Brain pericyte (primary cell): ENCODE data around the gene CYP1B1.
"Not testable (repeated sequence)": the region's sequence is repeated elsewhere in the genome, so short reads cannot be mapped to it uniquely, and the experiment has no call there.

Experiments used
- DNase-seq: peaks from one replicate; pipeline ENCODE4 v3.0.0-alpha.2; 2012; ENCODE audit warnings: low read depth, low spot score

Gene CYP1B1

GRCh38 chr2:38099099-38100028, 23.4 kb upstream of the CYP1B1 start:
- no peak for DNase-seq

GRCh38 chr2:38098421-38099098, 22.6 kb upstream of the CYP1B1 start:
- no peak for DNase-seq

GRCh38 chr2:38097988-38098385, 22.0 kb upstream of the CYP1B1 start:
- no peak for DNase-seq

GRCh38 chr2:38097258-38097987, 21.5 kb upstream of the CYP1B1 start:
- DNase-seq, result no peak

GRCh38 chr2:38095996-38096861, 20.3 kb upstream of the CYP1B1 start:
- no peak for DNase-seq

GRCh38 chr2:38095079-38095995, 19.4 kb upstream of the CYP1B1 start:
- DNase-seq, result no peak

DNA sequence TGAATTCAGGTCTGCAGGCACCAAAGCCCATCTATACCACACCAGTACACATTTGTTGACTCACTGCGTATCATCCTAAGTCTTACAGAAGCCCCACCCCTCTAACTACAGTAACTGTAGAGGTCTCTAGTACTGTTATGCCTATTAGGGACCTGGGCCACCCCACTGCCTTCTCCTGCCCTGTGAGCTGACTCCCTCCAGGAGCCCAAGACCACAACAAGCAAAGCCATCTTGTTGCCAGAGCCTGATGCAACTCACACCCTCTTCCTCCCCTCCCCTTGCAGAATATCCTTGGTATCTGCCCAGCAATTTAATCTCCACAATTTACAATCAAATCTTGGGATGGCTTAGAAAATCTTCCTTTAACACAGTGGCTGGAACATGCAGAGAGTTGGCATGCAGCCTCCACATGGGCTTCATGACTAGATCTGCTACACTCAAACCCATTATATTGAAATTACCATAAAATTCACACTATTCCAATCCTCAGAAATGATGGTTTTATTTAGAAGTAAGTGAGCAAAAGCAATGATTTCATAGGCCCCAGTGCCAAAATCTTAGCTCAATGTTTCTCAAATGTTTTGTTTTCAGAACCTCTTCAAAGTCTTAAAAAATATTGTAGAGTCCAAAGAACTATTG, 17.7 kb upstream of the CYP1B1 start:
- no peak for DNase-seq

- DNase-seq, result peak; percentile 65
Observed at GRCh38 chr2:38092196-38092902, 16.4 kb upstream of the CYP1B1 start.

- no peak for DNase-seq
Observed at GRCh38 chr2:38091760-38092159, 15.8 kb upstream of the CYP1B1 start.

DNA sequence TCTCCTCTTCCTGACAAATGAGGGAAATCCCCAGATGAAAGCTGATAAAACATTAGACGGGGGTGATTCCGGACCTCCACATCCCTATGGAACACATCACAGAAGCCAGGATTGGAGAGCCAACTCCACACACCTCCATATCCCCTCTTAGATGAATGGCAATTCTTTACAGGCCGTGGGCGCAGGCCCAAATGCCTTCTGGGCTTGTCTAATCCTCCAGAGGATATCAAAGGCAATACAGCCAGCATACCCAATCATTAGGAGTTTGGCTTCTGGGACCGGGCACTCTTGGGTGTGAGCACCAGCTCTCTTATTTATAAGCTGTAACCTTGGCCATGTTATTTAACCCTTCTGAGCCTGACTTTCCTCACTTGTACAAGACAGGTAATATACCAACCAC, 15.0 kb upstream of the CYP1B1 start:
- DNase-seq, result no peak

DNA sequence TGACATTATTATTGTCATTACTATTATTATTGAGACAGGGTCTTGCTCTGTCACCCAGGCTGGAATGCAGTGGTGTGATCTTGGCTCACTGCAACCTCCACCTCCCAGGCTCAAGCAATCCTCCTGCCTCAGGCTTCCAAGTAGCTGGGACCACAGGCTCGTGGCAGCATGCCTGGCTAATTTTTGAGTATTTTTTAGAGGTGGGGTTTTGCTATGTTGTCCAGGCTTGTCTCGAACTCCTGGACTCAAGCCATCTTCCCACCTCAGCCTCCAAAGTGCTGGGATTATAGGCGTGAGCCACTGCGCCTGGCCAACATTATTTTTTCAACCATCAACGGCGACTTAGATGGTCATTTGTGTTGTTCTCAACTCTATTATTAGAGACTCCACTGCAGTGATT, 14.3 kb upstream of the CYP1B1 start:
- DNase-seq, result not testable (repeated sequence)

- DNase-seq, result not testable (repeated sequence)
Observed at GRCh38 chr2:38085998-38086698, 10.2 kb upstream of the CYP1B1 start.

DNA sequence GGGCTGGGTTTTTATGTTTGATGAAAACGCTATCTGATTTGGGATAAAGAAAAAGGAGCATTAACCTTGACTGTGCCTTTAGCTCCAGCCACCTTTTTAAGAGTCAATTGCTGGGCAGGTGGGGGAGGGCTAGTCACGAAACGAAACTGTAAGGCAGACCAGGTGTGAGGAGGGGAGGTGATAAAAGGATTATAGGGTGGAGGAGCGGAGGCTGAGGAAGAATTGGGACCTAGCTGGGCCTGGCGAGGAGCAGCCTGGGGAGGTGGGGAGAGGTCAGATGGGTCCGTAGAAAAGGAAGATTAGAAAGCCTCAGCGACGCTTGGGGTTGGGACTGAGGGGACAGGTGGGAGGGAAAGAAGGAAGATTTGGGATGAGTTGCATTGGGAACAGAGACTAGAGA, 8.6 kb upstream of the CYP1B1 start:
- not testable (repeated sequence) for DNase-seq

GRCh38 chr2:38082727-38083126, 6.8 kb upstream of the CYP1B1 start:
- DNase-seq, result not testable (repeated sequence)

DNA sequence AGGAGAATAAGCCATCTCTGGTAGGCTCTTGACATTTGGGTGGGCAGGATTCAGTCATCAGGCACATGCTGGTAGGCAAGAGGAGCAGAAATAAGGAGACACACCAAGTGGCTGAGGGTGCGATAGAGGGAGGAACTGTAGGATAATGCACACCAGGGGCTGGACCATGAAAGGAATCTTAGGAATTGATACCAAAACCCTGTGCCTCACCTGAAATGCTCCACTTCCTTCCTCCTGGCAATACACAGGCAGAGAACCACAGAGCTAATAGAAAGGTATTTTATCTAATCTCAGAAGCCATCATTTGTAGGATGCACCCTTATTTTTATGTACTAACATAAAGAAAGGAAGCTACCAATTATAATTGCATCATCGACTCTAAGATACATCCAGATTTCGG, 4.4 kb upstream of the CYP1B1 start:
- DNase-seq, result no peak

GRCh38 chr2:38079116-38080052, 3.4 kb upstream of the CYP1B1 start:
- DNase-seq, result no peak

DNA sequence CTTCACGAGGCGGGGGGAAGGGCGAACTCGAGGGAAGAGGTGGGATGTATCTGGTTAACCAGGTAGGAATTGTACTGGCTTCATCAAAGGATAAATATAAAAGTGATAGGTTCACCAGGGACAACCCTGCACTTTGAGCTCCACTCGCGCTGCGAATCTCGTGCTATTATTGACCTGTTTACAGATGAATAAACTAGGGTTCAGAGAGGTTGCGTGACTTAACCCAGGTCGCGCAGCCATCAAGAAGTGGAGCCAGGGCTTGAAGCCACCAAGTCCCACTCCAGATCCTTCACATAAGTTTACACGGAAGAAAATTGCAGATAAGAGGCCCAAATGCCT, 1.4 kb upstream of the CYP1B1 start:
- DNase-seq, result no peak
